HepG2 (cell line): ENCODE data around the gene C20orf96. TPM values are rescaled to one million over a fixed set of nuclear protein-coding genes. Genes with fewer than 3 reads are reported as not detected.

ENCODE experiments used
- CBX2 ChIP-seq, 2 experiments: fragments of 200-600 bp in 1 of 2; sonication (generic); formaldehyde crosslinking in 1 of 2; IDR thresholded peaks; 2 replicates each; pipeline versions ENCODE4 v1.7.0 to v1.8.1; 2018 to 2022; ENCODE audit warnings: low read depth in 2 of 2, low read length in 1 of 2, mild to moderate bottlenecking in 1 of 2, missing genetic modification reagents in 1 of 2
- FOXC1 ChIP-seq: sonication (generic); formaldehyde crosslinking; IDR thresholded peaks from 2 replicates; pipeline ENCODE4 v1.8.0; 2022; ENCODE audit warnings: mild to moderate bottlenecking, missing genetic modification reagents, borderline replicate concordance
- HIC2 ChIP-seq: sonication (generic); formaldehyde crosslinking; IDR thresholded peaks from 2 replicates; pipeline ENCODE4 v1.9.0; 2022; ENCODE audit warnings: low read depth, missing genetic modification reagents
- ISX ChIP-seq: sonication (generic); formaldehyde crosslinking; conservative IDR thresholded peaks from 2 replicates; pipeline ENCODE4 v1.5.0; 2020; ENCODE audit warnings: missing genetic modification reagents
- MBNL3 ChIP-seq: fragments of 250-450 bp; sonication (Bioruptor Pico); conservative IDR thresholded peaks from 2 replicates; pipeline ENCODE4 v1.8.0; 2022; ENCODE audit warnings: mild to moderate bottlenecking, inconsistent platforms
- PAXIP1 ChIP-seq: sonication (generic); formaldehyde crosslinking; conservative IDR thresholded peaks from 2 replicates; pipeline ENCODE4 v1.4.0; 2020; ENCODE audit warnings: mild to moderate bottlenecking, missing genetic modification reagents, moderate library complexity
- SMAD3 ChIP-seq: sonication (generic); formaldehyde crosslinking; IDR thresholded peaks from 2 replicates; pipeline ENCODE4 v1.4.0; 2020; ENCODE audit warnings: missing genetic modification reagents
- SP140L ChIP-seq: sonication (generic); formaldehyde crosslinking; IDR thresholded peaks from 2 replicates; pipeline ENCODE4 v1.4.0; 2020; ENCODE audit warnings: missing genetic modification reagents, borderline replicate concordance
- ZBTB26 ChIP-seq: IDR thresholded peaks from 2 replicates; pipeline ENCODE4 v1.6.1; 2016; ENCODE audit warnings: missing compliant biosample characterization, missing genetic modification reagents, borderline replicate concordance
- ZBTB46 ChIP-seq: sonication (generic); formaldehyde crosslinking; IDR thresholded peaks from 2 replicates; pipeline ENCODE4 v1.4.0; 2020; ENCODE audit warnings: mild to moderate bottlenecking, missing genetic modification reagents, borderline replicate concordance
- ZBTB7B ChIP-seq: sonication (generic); formaldehyde crosslinking; IDR thresholded peaks from 2 replicates; pipeline ENCODE4 v1.4.0; 2020; ENCODE audit warnings: missing genetic modification reagents
- ZFY ChIP-seq: sonication (generic); formaldehyde crosslinking; IDR thresholded peaks from 2 replicates; pipeline ENCODE4 v1.4.0; 2020; ENCODE audit warnings: missing genetic modification reagents
- ZNF232 ChIP-seq: sonication (generic); formaldehyde crosslinking; IDR thresholded peaks from 2 replicates; pipeline ENCODE4 v1.4.0; 2020; ENCODE audit warnings: missing genetic modification reagents, borderline replicate concordance
- ZNF570 ChIP-seq: sonication (generic); formaldehyde crosslinking; IDR thresholded peaks from 2 replicates; pipeline ENCODE4 v1.4.0; 2020; ENCODE audit warnings: mild to moderate bottlenecking, missing genetic modification reagents, borderline replicate concordance
- ZNF747 ChIP-seq: sonication (generic); formaldehyde crosslinking; IDR thresholded peaks from 2 replicates; pipeline ENCODE4 v1.8.1; 2023; ENCODE audit warnings: missing genetic modification reagents, mild to moderate bottlenecking, borderline replicate concordance
- ZSCAN9 ChIP-seq: IDR thresholded peaks from 2 replicates; pipeline ENCODE4 v1.6.1; 2016; ENCODE audit warnings: borderline replicate concordance
- polyA plus RNA-seq, 8 experiments: library from polyadenylated mRNA; depleted of rRNA in 3 of 8; stranded (reverse) in 7 of 8; unstranded in 1 of 8; fragments of >200 nt; fragmentation: Illumina TruSeq in 4 of 8; extraction: Trizol in 4 of 8; gene quantifications; 2 replicates each; pipeline versions ENCODE4 v1.2.1 to v1.2.3, GENCODE V29; 2011 to 2016; ENCODE audit warnings: low read depth in 4 of 8, missing spikeins in 1 of 8, mixed read lengths in 1 of 8; ENCODE audit not compliant: insufficient read depth in 1 of 8
- total RNA-seq, 5 experiments: library from RNA; depleted of rRNA; stranded (reverse); fragments of >200 nt; fragmentation: Illumina TruSeq; extraction: Trizol; gene quantifications; 2 replicates each; pipeline ENCODE4 v1.2.3, GENCODE V29; 2016; ENCODE audit warnings: low read depth in 1 of 5

C20orf96 gene
- total and polyA plus RNA-seq, 2 of the 13 experiments (the other 11 are each of a cell fraction or from before 2014, with no cell fraction given): 3.8 to 20.6 TPM

- no peak; the same call in 1 of the 2 replicates for TF ChIP-seq SP140L (CRISPR knock-in tag)
- TF ChIP-seq ZBTB46 (CRISPR knock-in tag): no peak
- no peak; the same call in 1 of the 2 replicates for TF ChIP-seq ZNF232 (CRISPR knock-in tag)
- no peak for TF ChIP-seq ISX (CRISPR knock-in tag)
- peak; percentile 74 for TF ChIP-seq ZFY
- TF ChIP-seq HIC2 (CRISPR knock-in tag): peak; percentile 51; the same call in 1 of the 2 replicates
- no peak for TF ChIP-seq SMAD3
- TF ChIP-seq CBX2 (IDR thresholded peaks at IDR 0.05; ENCODE audit: low read depth, low read length): no peak
- no peak; the same call in 1 of the 2 replicates for TF ChIP-seq CBX2 (CRISPR knock-in tag; IDR thresholded peaks at IDR 0.05; ENCODE audit: low read depth)
- TF ChIP-seq PAXIP1 (CRISPR knock-in tag): peak; percentile 59
- no peak; the same call in 1 of the 2 replicates for TF ChIP-seq ZSCAN9 (CRISPR knock-in tag)
- peak; percentile 71; the same call in 1 of the 2 replicates for TF ChIP-seq FOXC1 (CRISPR knock-in tag)
- no peak for TF ChIP-seq MBNL3 (CRISPR knock-in tag)
- TF ChIP-seq ZNF747 (CRISPR knock-in tag): peak; percentile 19; the same call in 1 of the 2 replicates
- no peak; the same call in none of the 2 replicates for TF ChIP-seq ZBTB7B (CRISPR knock-in tag)
- TF ChIP-seq ZBTB26: peak; percentile 64; the same call in 1 of the 2 replicates
- no peak for TF ChIP-seq ZNF570 (CRISPR knock-in tag)
Measured at GRCh38 chr20:309841-310644, 19.5 kb upstream of the C20orf96 start (continued).
